GM12892 (cell line): ENCODE measurements around the gene RPS4Y1.

Experiments
- DNase-seq: peaks from one replicate; pipeline ENCODE4 v3.0.0; 2011; ENCODE audit not compliant: insufficient read length
- FAIRE-seq: peaks from 2 replicates; lab custom pipeline; 2011; peaks lifted over from hg19 to GRCh38; lab: Jason Lieb, UNC
- POLR2A ChIP-seq: IDR thresholded peaks from 2 replicates; pipeline ENCODE4 v1.6.1; 2011; ENCODE audit warnings: low read depth, low read length, control low read depth
- POLR2AphosphoS5 ChIP-seq: IDR thresholded peaks from 2 replicates; pipeline ENCODE4 v1.6.1; 2011; ENCODE audit warnings: low read depth, low read length, control low read depth
- TAF1 ChIP-seq: IDR thresholded peaks from 2 replicates; pipeline ENCODE4 v1.6.1; 2011; ENCODE audit warnings: low read depth, mild to moderate bottlenecking, control low read depth, low read length, borderline replicate concordance

The RPS4Y1 gene

DNA sequence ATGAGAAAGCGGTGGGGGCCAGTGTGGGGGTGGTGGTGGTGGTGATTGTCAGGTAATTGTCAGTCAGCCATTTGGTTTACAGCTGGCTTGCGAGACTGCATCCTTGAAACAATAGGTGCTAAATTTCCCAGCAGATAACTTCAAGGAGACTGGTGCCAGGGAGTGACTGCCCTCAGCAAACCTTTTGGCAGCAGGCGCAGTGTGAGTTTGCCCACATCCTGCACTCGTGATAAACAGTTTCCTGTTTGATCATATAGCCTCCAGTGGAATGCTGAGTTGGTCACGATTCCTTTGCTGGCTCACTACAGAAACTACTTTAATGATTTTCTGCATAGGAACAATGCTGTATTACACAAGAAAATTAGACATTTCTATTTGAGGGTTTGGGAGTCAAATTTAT lies 46.0 kb downstream of the RPS4Y1 start:
- DNase-seq (no peak), FAIRE-seq (no peak)
- TF ChIP-seq TAF1 (no peak), POLR2A (no peak), POLR2AphosphoS5 (no peak)

DNA sequence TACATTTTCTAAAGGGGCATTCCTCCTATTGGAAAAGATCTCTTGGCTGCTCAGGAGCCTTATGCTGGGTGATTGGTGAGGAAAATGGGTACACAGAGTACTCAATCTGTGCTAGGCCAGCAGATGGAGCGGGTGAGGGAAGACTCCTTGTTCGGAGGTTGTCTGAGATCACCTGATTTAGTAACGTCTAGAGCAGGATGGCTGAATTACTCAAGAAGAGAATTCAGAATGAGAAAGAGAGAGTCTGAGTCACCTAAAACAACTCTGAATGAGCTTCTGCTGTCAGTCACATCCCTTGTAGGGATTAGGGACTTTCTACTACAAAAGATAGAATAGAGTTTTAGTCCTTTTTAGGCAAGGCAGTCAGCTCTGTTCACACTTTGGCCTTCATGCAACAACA lies 46.6 kb downstream of the RPS4Y1 start:
- no peak for FAIRE-seq

DNA sequence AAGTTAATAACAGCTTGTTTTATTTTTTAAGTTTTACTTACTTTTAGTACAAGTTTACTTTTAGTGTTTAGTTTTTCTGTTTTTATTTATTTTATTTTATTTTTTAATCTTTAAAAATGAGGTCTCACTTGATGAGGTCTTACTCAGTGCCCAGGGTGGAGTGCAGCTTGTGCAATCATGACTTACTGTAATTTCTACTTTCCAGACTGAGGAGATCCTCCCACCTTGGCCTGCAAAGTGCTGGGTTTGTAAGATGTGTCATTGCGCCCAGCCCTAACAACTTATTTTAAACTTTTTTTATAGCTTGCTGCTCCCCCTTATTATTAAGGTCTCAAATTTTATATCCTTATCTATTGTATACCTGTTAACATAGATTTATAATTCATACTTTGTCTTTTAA lies 52.1 kb downstream of the RPS4Y1 start:
- FAIRE-seq, result no peak
- DNase-seq, result no peak
- TF ChIP-seq POLR2AphosphoS5, result no peak
- no peak for TF ChIP-seq POLR2A
- no peak for TF ChIP-seq TAF1

More for the DNA sequence above, 46.6 kb downstream of the RPS4Y1 start:
- TF ChIP-seq POLR2A, result no peak
- TF ChIP-seq TAF1, result no peak
- no peak for TF ChIP-seq POLR2AphosphoS5
- DNase-seq, result no peak

DNA sequence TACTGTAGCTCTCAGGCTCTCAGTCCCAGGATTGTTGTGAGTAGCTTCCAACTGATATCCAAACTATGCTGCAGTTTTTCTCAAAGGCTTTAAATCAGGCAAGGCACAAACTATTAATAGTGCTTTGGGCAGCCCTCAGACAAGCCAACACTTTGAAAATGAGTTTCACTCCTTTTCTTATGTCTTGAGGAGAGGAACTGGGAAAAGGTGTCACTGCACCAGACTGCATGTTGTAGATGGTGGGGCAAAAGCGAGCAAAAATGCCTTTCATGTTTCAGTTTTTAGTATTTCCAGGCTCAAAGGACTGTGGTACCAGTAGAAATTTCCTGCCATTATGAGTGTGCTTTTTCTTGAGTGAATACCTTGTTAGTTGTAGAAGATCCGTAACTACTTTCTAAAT lies 54.6 kb downstream of the RPS4Y1 start:
- no peak for DNase-seq
- FAIRE-seq, result no peak

DNA sequence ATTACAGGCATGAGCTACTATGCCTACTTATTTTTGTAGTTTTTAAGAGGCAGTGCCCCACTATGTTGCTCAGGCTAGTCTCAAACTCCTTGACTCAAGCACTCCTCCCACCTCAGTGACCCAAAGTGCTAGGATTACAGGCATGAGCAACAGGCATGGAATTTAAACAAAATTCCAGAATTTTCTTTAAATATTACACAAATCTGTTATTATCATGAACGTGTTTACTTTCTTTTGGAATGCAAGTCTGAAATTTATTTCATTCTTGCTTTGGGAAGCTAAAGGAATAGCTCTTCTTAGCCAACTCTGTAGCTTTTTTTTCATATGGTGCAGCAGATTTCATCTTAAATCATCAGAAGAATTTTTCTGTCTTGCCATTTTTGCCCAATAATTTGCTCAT lies 66.0 kb downstream of the RPS4Y1 start:
- DNase-seq, result no peak
- FAIRE-seq, result no peak
- no peak for TF ChIP-seq POLR2A
- TF ChIP-seq POLR2AphosphoS5, result no peak
- no peak for TF ChIP-seq TAF1

More for the DNA sequence above, 54.6 kb downstream of the RPS4Y1 start:
- no peak for TF ChIP-seq TAF1
- no peak for TF ChIP-seq POLR2A
- no peak for TF ChIP-seq POLR2AphosphoS5

DNA sequence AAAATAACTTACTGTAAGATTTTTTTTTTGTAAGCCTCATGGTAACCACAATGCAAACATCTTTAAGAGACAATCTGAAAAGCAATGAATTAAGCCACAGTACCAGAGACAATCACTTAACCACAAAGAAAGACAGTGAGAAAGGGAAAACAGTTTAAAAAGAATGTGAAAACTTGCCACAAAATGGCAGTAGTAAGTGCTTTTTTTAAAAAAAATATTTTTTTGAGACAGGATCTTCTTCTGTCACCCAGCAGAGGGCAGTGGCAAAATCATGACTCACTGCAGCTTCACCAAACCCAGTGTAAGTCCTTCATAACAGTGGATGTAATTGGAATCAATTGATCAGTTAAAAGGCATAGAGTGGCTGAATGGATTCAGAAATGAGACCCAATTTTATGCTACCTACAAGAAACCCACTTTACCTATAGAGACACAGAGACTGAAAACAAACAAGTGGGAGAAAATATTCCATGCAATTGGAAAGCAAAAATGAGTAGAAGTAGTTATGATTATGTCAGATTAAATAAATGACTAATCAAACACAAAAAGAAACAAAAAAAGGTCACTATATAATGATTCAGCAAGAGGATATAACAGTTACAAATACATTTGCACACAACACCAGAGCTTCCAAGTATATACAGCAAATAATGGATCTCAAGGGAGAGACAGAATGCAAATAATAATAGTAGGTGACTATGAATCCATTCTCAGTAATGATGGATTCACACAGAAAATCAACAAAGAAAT lies 71.8 kb downstream of the RPS4Y1 start:
- FAIRE-seq, result no peak
- no peak for DNase-seq
- TF ChIP-seq POLR2A (no peak), POLR2AphosphoS5 (no peak), TAF1 (no peak)
